PC-3 (cell line): ENCODE measurements around the gene ATG14.

ENCODE experiments used
- CTCF ChIP-seq: fragments of 300-600 bp; sonication (generic); conservative IDR thresholded peaks from 2 replicates; pipeline ENCODE4 v1.5.1; 2017; ENCODE audit warnings: antibody characterized with exemption, low read depth, mild to moderate bottlenecking, low read length
- EZH2phosphoT487 ChIP-seq: fragments of 300-600 bp; sonication (generic); IDR thresholded peaks from 2 replicates; pipeline ENCODE4 v1.6.1; 2018; ENCODE audit warnings: mild to moderate bottlenecking, antibody characterized with exemption, low read length, borderline replicate concordance

- no peak for TF ChIP-seq CTCF
- TF ChIP-seq EZH2phosphoT487, result no peak
These were observed 23.2 kb upstream of the ATG14 start for GRCh38 chr14:55434805-55435174.
